HG03521 (cell line): ENCODE data around the gene PTCH2.
"Not testable (repeated sequence)": the region's sequence is repeated elsewhere in the genome, so short reads cannot be mapped to it uniquely, and the experiment has no call there.

ENCODE experiments used
- ATAC-seq: cut with Tn5 transposase; IDR thresholded peaks from one replicate; pipeline ENCODE4 v1.9.1; 2021; ENCODE audit warnings: mild to moderate bottlenecking, moderate library complexity; ENCODE audit not compliant: unreplicated experiment

Gene PTCH2

DNA sequence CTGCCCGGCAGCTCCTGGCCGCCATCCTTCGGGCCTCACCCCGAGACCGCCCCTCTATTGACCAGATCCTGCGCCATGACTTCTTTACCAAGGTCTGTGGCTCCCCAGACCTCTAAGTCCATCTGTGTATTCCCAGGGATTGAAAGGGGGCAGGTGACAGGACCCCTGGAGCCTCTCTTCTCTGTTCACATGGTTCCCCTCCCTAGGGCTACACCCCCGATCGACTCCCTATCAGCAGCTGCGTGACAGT is 40.1 kb downstream of the PTCH2 start:
- ATAC-seq: no peak

GRCh38 chr1:44802306-44803061 is 40.6 kb downstream of the PTCH2 start:
- no peak for ATAC-seq

DNA sequence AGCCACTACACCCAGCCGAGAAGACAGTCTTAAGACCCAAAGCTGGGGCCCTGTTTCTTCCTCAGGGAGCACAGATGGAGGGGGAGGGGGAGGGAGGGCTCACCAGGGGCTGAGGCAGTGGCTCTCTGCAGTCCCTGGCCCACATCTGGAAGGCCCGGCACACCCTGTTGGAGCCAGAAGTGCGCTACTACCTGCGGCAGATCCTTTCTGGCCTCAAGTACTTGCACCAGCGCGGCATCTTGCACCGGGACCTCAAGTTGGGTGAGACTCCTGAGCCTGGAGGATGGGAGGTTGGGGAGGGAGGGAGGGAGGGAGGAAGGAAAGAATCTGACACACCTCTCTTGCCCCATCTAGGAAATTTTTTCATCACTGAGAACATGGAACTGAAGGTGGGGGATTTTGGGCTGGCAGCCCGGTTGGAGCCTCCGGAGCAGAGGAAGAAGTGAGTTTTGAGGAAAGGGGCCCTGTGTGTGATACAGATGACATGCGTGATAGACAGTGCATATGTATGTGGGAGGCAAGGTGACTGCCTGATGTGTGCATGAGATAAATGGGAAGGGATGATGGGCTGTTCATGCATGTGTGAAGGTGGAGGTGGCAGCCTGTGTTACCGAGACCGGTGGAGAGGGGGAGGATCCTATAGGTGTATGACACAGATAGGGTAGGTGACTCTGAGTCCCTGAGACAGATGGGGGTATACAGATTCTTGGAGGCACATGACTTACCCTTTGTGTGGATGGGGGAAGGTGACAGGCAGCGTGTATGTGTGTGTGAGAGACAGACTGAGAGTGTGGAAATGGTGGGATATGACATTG is 41.4 kb downstream of the PTCH2 start:
- ATAC-seq: no peak

- peak; percentile 82 for ATAC-seq
These were observed 43.1 kb downstream of the PTCH2 start, which contains the start of gene PLK3 for GRCh38 chr1:44799770-44800584. Gene PLK3, plus strand, starts transcription at chr1:44800377. Its CDS starts 87 bp downstream, at chr1:44800464.

DNA sequence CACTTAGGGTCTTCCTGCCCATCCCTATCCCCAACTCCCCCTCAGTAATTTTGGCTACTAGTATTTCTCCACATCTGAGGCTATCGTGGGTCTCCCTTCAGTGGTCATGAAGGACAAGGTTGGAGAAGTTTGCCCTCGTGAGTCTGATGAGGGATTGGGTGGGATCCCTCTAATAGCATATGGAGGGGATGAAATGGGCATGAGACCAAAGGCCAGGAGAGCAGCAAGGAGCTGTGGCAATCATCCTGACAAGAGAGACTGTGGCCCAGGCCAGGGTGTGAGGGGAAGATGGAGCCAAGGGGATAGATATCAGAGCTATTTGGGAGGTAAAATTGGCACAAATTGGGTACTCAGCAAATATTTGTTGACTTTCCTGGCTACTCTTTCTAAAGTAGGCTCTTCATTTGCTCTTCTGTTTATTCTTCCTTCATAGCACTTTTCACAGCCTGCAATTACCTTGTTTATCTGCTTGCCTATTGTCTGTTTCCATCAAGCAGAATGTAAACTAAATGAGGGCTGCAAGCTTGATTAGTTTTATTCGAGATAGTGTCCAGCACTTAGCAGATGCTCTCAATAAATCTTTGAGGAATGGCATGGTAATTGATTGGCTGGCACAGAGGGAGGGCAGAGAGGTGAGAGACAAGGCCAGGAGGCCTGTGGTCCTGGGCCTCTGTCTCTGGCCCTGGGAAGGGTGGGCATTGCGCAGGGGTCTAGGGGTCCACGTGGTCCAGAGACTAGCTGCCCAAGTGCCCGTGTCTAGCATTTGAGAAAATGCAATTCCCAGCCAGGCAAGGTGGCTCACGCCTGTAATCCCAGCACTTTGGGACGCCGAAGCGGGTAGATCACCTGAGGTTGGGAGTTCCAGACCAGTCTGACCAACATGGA is 44.3 kb downstream of the PTCH2 start:
- no peak for ATAC-seq

GRCh38 chr1:44797886-44798285 is 45.2 kb downstream of the PTCH2 start:
- not testable (repeated sequence) for ATAC-seq

DNA sequence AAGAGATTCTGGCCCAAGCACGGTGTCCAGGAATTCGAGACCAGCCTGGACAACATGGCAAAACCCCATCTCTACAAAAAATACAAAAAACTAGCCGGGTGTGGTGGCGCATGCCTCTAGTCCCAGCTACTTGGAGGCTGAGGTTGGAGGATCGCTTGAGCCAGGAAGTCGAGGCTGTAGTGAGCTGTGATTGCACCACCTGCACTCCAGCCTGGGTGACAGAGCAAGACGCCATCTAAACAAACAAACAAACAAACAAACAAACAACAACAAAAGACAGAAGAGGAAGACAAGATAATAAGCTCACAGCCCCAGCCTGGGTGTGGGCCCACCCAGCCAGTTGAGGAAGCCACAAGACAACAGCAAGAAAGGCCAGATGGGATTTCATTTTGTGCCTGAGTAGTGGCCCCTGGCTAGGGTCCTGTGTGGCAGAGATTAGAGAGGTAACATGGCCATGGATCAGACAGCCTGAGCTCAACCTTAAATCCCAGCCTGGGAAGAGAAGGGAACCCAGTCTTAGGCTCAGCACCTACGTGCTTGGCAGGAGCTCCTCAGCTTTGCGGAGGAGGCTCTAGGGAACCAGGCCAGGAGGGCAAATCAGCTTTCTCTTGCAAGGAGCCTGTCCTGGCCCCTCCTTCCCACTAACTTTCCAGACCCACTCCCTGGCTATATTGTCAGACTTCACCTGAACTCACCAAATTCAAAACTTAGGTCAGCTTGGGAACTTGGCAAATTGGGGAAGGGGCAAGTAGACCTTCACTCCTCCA is 50.1 kb downstream of the PTCH2 start:
- ATAC-seq: no peak

- no peak for ATAC-seq
These were observed 51.9 kb downstream of the PTCH2 start for GRCh38 chr1:44790968-44791801.

DNA sequence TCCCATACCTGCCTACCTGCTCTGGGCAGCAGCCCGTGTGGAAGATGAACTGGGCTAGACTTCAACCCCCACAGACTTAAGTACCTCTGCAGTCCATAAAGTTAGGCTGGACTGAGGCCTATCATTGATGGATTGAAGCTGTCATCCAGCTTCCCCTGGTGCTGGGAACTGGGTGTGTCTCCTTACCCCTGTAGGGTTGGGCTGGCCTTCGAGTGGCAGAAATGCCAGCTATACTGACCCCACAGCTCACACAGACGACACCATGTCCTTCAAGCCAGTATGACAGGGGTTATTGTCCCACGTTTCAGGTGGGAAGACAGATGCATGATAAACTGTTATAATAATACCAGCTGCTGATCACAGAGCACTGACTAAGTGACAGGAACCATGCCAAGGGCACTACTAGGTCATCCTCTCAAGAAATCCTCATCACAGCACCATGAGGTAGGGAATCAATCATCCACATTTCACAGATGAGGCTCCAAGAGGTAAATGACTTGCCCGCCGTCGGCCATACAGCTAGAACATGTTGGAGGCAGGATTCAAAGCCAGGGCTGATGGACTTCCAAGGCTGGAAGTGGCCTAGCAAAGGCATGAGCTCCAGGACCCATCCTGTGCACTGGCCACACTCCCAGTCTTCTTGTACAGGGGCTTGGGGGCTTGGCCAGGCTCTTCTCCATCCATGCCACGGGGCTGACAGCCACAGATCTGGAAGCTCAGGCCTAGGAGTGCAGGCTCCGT is 54.8 kb downstream of the PTCH2 start, which contains the start of gene BEST4:
Gene BEST4 (minus strand): TSS at position 51 of the 741 bp plus-strand sequence. CDS start 465 bp downstream, outside the sequence.
- ATAC-seq: no peak

- ATAC-seq: no peak
These were observed 55.5 kb downstream of the PTCH2 start for GRCh38 chr1:44787506-44787905.

DNA sequence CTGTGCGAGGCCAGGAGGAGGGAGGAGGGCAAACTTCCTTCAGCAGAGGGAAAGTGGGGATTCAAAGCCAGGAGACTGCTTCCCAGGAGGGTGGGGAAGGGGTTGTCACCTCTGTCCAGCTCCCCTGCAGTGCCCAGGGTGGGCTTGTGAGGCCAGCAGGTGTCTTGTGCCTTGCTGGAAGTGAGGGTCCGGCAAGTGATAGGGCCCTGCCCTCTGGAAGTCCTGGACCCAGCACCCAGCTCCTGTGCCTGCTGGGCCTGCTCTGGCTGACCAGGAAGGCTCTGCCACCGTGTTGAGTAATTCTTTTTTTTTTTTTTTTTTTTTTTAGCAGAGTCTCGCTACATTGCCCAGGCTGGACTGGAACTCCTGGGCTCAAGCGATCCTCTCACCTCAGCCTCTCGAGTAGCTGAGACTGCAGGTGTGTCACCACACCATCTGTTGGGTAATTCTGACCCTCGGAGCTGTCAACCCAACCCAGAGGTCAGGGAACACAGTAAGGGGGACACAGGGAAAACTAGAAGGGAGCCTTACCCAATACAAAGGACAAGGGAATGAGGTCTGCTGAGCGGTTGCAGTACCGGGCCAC is 56.1 kb downstream of the PTCH2 start:
- no peak for ATAC-seq

DNA sequence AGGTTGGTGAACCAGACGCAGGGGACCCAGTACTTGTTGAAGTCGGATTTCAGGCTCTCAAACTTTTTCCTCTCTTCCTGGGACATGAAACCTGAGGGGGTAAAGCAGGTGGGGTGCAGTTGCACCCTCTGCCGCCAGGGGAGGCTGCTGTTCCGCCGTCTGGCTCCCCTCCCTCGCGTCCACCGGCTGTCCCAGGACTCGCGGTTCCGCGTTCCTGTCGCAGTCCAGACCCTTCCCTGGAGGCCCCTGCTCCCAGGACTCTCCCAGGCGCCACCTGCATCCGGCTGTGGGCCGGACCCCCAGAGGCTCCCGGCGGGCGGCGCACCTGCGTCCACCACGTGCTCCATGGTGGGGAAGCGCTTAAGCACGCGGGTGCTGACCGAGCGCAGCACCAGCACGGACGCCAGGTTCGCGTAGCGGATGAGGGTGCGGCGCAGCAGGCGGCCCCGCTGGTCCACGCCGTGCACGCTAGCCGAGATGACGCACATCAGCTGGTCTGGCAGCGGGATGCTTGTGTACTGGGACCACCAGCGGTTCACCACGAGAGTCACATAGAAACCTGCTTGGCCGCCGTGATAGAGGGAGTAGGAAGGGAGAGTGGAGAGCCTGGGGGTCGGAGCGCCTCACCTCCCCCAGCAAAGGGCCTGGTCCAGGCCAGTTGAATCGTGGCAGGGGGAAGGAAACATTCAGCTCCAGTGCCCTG is 56.8 kb downstream of the PTCH2 start:
- peak; percentile 36 for ATAC-seq

- ATAC-seq: no peak
These were observed 57.4 kb downstream of the PTCH2 start for GRCh38 chr1:44785501-44786137.

DNA sequence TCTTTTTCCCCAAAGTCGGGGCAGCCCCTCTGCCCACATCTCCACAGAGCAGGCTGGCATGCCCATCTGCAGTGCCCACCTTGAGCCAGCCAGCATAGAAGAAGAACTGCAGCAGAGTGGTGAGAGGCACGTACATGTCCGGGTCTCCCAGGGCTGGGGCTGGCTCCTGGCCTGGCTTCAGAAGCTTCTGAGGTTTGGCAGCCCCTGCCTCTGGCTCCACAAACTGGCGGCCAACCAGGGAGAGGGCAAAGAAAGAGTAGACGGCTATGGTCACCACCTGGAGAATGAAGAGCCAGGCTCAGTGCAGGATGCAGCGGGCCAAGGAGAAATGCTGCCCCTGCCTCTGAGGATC is 58.0 kb downstream of the PTCH2 start:
- ATAC-seq: no peak

DNA sequence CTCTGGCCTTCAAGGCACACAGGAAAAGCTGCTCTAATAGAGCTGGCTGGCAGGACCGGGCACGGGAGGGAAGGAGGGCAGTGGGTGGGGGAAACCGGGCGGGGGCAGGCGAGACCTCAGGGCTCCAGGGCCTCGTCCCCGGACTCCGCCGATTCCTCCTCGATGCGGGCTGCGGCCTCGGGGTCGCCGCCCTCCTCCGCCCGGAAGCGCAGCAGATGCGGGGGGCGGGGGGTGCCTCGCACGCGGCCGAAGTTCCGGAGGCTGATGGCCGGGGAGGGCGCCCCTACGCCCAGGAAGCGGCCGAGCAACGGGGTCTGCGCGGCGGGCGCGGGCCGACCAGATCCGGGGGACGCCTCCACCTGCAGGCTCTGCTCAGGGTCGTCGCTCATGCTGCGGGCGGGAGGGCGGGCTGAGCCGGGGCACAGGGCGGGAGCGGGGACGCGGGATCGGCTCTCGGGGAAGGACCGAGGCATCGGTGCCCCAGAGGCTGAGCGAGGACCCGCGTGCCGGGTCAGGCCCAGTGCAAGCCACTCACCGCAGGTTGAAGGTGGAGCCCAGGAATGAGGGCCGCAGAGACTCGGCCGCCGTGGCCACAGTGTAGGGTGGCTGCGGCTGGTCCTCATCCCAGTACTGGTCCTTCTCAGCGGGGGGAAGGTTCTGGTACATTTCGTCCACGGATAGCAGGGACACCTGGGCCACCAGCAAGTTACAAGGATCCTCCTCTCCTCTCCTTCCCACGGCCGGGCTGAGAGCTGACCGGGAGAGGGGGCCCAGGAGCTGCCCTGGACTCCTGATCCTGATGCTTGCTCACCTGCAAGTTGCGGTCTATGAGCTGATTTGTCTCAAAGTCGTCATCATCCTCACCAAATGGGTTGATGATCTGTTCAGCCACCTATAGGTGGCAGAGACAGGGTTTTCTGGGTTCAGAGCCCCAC is 58.7 kb downstream of the PTCH2 start:
- no peak for ATAC-seq

GRCh38 chr1:44783697-44784093 is 59.4 kb downstream of the PTCH2 start:
- no peak for ATAC-seq
